Spinal cord (tissue), 10 donors: ENCODE measurements around the gene LENG1. TPM values are rescaled to one million over a fixed set of nuclear protein-coding genes. Genes with fewer than 3 reads are reported as not detected.

Source experiments
- DNase-seq, 6 donors: peaks; one replicate each; pipeline versions ENCODE4 v3.0.0 to v3.0.0-alpha.2; 2013 to 2015; ENCODE audit warnings: low spot score in 6 of 6, low read depth in 4 of 6
- H3K27ac ChIP-seq: one replicate; pipeline ENCODE4 v1.5.1; 2013; ENCODE audit warnings: low read depth, low read length, control low read depth
- H3K27me3 ChIP-seq: one replicate; pipeline ENCODE4 v1.6.1; 2013; ENCODE audit warnings: low read length; ENCODE audit not compliant: control insufficient read depth, insufficient read depth
- H3K36me3 ChIP-seq: one replicate; pipeline ENCODE4 v1.6.1; 2013; ENCODE audit warnings: low read length; ENCODE audit not compliant: control insufficient read depth, insufficient read depth
- H3K4me1 ChIP-seq: one replicate; pipeline ENCODE4 v1.6.1; 2013; ENCODE audit warnings: low read length; ENCODE audit not compliant: control insufficient read depth, insufficient read depth
- H3K4me3 ChIP-seq: one replicate; pipeline ENCODE4 v1.5.1; 2013; ENCODE audit warnings: low read depth, low read length, control low read depth
- H3K9me3 ChIP-seq: one replicate; pipeline ENCODE4 v1.6.1; 2013; ENCODE audit warnings: low read length; ENCODE audit not compliant: control insufficient read depth, insufficient read depth
- WGBS: methylation state at CpG from one replicate; pipeline ENCODE4 v1.1.5; 2013; ENCODE audit warnings: missing lambda C conversion rate; ENCODE audit not compliant: insufficient coverage; 5-methylcytosine and 5-hydroxymethylcytosine counted together
- polyA plus RNA-seq, 2 donors: library from polyadenylated mRNA; unstranded; fragments of 120-200 nt; gene quantifications; one replicate each; pipeline ENCODE4 v1.2.1, GENCODE V29; 2013; ENCODE audit not compliant: insufficient read length in 2 of 2
- total RNA-seq, 2 donors: library from RNA; depleted of rRNA in 1 of 2; stranded (reverse); fragments of 120-200 nt in 1 of 2; fragments of >200 nt in 1 of 2; gene quantifications; one replicate each; pipeline versions ENCODE4 v1.2.3 to v1.2.4, GENCODE V29; 2013 to 2014
- donor health status: healthy.

Gene LENG1
- total and polyA plus RNA-seq, 4 donors, result 3.7 to 13.3 (median 11.8) TPM

GRCh38 chr19:54156953-54157352 lies 2.6 kb downstream of the LENG1 start:
- Histone ChIP-seq H3K9me3 (no peaks in the 10 kb centered on the region), H3K27me3 (no peaks in the 10 kb centered on the region), H3K4me1 (peaks cover 31% of the 10 kb centered on the region), H3K27ac (no peak overlapping the region), H3K36me3 (peaks cover 62% of the 10 kb centered on the region), H3K4me3 (no peak overlapping the region)
- DNase-seq, result no peak
- WGBS, result 100% methylated on average over 2 of the region's 3 CpGs

- no peak overlapping the region for H3K4me3 ChIP-seq
- no peaks in the 10 kb centered on the region for H3K27me3 ChIP-seq
- 82% methylated on average over 6 of the region's 11 CpGs for WGBS
- H3K9me3 ChIP-seq, result no peaks in the 10 kb centered on the region
- no peak for DNase-seq
- no peak overlapping the region for H3K27ac ChIP-seq
- peaks cover 67% of the 10 kb centered on the region for H3K36me3 ChIP-seq
- H3K4me1 ChIP-seq, result peaks cover 26% of the 10 kb centered on the region
Observed at GRCh38 chr19:54156490-54156889, 3.0 kb downstream of the LENG1 start.

- Histone ChIP-seq H3K9me3 (no peaks in the 10 kb centered on the region), H3K36me3 (peaks cover 75% of the 10 kb centered on the region), H3K27me3 (no peaks in the 10 kb centered on the region), H3K4me3 (no peak overlapping the region), H3K27ac (no peak overlapping the region), H3K4me1 (peaks cover 18% of the 10 kb centered on the region)
- DNase-seq, result no peak
- WGBS, result 61% methylated on average over 5 of the region's 19 CpGs
Observed at GRCh38 chr19:54155694-54156093, 3.8 kb downstream of the LENG1 start.

GRCh38 chr19:54154603-54155345 lies 4.7 kb downstream of the LENG1 start:
- Histone ChIP-seq H3K4me3 (no peak overlapping the region), H3K27ac (no peak overlapping the region), H3K27me3 (no peaks in the 10 kb centered on the region), H3K4me1 (peaks cover 11% of the 10 kb centered on the region), H3K36me3 (peaks cover 84% of the 10 kb centered on the region), H3K9me3 (no peaks in the 10 kb centered on the region)
- WGBS, result 78% methylated on average over 11 of the region's 18 CpGs
- no peak for DNase-seq

DNA sequence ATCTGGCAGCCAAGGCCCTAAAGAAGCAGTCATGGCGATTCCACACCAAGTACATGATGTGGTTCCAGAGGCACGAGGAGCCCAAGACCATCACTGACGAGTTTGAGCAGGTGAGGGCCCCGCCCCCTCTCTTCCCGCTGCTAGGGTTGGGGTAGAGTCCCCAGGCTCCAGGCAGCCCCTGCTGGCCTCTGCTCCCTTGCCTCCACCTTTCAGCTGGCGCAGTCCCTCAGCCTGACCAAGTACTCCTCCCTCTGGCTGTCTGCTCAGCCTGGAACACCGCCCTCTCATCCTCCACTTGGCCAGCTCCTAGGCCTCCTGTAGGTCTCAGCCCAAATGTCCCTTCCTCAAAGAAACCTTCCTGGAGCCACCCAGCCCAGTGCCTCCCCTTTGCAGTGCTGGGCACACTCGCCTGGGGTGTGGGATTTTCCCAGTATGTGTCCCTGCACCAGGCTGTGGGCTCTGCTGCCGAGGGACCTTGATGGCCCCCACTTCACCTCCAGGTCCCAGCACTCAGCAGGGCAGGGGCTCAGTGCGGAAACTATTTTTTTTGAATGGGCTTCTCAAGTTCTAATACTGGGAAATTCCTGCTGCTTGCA lies 5.7 kb downstream of the LENG1 start:
- H3K9me3 ChIP-seq, result no peaks in the 10 kb centered on the region
- no peak overlapping the region for H3K27ac ChIP-seq
- H3K4me1 ChIP-seq, result peaks cover 9% of the 10 kb centered on the region
- WGBS, result 88% methylated on average over 7 of the region's 10 CpGs
- no peak overlapping the region for H3K4me3 ChIP-seq
- no peaks in the 10 kb centered on the region for H3K27me3 ChIP-seq
- peaks cover 93% of the 10 kb centered on the region for H3K36me3 ChIP-seq
- no peak for DNase-seq

DNA sequence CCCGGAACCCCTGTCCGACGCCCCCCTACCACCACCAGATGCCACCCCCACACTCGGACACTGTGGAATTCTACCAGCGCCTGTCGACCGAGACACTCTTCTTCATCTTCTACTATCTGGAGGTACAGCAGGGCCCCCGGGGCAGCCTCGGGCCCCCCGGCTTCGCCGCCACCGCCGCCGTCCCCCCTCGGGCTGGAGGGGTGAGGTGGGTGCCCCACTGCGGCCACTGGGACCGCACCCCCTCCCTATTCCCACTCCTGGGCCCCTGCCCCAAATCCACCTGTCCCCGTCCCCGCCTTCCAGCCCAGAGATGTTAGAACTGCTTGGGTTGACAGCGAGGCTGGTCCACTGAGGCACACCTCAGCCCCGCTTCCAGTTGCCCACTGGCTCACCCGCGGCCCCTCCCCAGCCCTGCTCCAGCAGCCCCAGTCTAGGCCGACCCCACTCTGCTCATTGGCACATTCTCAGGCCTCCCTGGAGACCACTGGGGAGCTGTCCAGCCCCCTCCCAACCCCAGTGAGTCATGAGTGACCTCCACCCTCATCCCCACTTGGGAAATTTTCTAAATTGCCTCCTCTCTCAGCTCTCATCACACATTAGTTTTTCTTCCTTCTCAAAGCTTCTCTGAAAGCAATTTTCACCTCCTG lies 6.5 kb downstream of the LENG1 start:
- no peaks in the 10 kb centered on the region for H3K27me3 ChIP-seq
- H3K27ac ChIP-seq, result no peak overlapping the region

GRCh38 chr19:54152267-54152666 lies 7.3 kb downstream of the LENG1 start:
- H3K4me1 ChIP-seq, result no peaks in the 10 kb centered on the region
- H3K36me3 ChIP-seq, result peaks cover 98% of the 10 kb centered on the region
- H3K27me3 ChIP-seq, result no peaks in the 10 kb centered on the region
- 88% methylated on average over 11 of the region's 12 CpGs for WGBS
- H3K27ac ChIP-seq, result no peak overlapping the region
- no peak for DNase-seq
- H3K4me3 ChIP-seq, result no peak overlapping the region
- H3K9me3 ChIP-seq, result no peaks in the 10 kb centered on the region

More for the DNA sequence above, 6.5 kb downstream of the LENG1 start:
- no peak for DNase-seq
- no peaks in the 10 kb centered on the region for H3K9me3 ChIP-seq
- 89% methylated on average over 17 of the region's 25 CpGs for WGBS
- H3K4me1 ChIP-seq, result peaks cover under 1% of the 10 kb centered on the region
- H3K4me3 ChIP-seq, result no peak overlapping the region
- peaks cover 98% of the 10 kb centered on the region for H3K36me3 ChIP-seq

DNA sequence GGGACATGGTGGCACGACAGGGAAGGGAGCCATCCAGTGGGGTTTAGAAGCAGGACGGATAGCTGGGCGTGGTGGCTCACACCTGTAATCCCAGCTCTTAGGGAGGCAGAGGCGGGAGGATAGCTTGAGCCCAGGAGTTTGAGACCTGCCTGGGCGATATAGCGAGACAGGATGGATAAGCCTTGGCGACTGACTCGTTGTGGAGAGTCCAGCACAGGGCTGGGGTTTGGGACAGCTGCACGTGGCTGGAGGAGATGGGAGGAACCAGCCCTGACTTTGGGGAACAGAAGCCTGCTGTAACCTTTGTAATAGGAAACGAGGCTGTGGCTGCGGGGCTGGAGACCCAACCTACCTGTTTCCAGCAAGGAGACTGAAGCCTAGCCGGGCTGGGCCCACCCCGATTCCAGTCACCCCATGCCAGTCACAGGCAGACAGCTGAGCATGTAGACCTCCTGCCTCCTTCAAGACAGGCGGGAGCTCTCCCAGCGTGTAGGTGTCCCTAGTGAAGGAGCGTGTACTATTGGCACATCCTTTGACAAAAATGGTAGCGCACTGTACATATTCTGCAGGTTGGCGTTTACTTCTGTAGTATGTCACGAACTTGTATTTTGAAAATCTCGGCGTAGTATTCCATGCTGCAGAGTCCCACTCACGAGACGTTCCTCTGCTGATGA lies 8.0 kb downstream of the LENG1 start:
- DNase-seq, result no peak
- H3K27me3 ChIP-seq, result no peaks in the 10 kb centered on the region
- WGBS, result 88% methylated on average over 23 of the region's 23 CpGs
- no peaks in the 10 kb centered on the region for H3K9me3 ChIP-seq
- peaks cover 98% of the 10 kb centered on the region for H3K36me3 ChIP-seq
- no peak overlapping the region for H3K4me3 ChIP-seq
- no peak overlapping the region for H3K27ac ChIP-seq
- H3K4me1 ChIP-seq, result no peaks in the 10 kb centered on the region

GRCh38 chr19:54149021-54149812 lies 10.3 kb downstream of the LENG1 start:
- Histone ChIP-seq H3K4me3 (no peak overlapping the region), H3K27me3 (no peaks in the 10 kb centered on the region), H3K27ac (no peak overlapping the region), H3K36me3 (peaks cover 100% of the 10 kb centered on the region), H3K9me3 (no peaks in the 10 kb centered on the region), H3K4me1 (no peaks in the 10 kb centered on the region)
- WGBS, result 89% methylated on average over 12 of the region's 12 CpGs
- no peak for DNase-seq
